Astrocyte (in vitro differentiated cells and primary cell): ENCODE results near the gene IFT43. TPM values are rescaled to one million over a fixed set of nuclear protein-coding genes. Genes with fewer than 3 reads are reported as not detected.
A peak's percentile ranks its signal among the peaks of the same experiment; 100 is the strongest.

Experiments
- DNase-seq: peaks from one replicate; pipeline ENCODE4 v3.0.0-alpha.2; 2010; ENCODE audit warnings: low read depth
- FAIRE-seq: peaks from 2 replicates; lab custom pipeline; 2011; peaks lifted over from hg19 to GRCh38; lab: Jason Lieb, UNC
- H2AFZ ChIP-seq: 2 replicates; pipeline ENCODE4 v1.6.0; 2012; ENCODE audit warnings: low read depth, low read length, inconsistent platforms
- H3K27ac ChIP-seq: 2 replicates; pipeline ENCODE4 v1.5.1; 2011; ENCODE audit warnings: low read depth, low read length, inconsistent platforms
- H3K27me3 ChIP-seq: 2 replicates; pipeline ENCODE4 v1.6.0; 2011; ENCODE audit warnings: low read length, inconsistent platforms; ENCODE audit not compliant: insufficient read depth
- H3K36me3 ChIP-seq: 2 replicates; pipeline ENCODE4 v1.5.1; 2011; ENCODE audit warnings: low read length, inconsistent platforms; ENCODE audit not compliant: insufficient read depth
- H3K4me1 ChIP-seq: 2 replicates; pipeline ENCODE4 v1.5.1; 2011; ENCODE audit warnings: low read length, inconsistent platforms; ENCODE audit not compliant: insufficient read depth
- H3K4me2 ChIP-seq: 2 replicates; pipeline ENCODE4 v1.6.0; 2012; ENCODE audit warnings: low read length, inconsistent platforms
- H3K4me3 ChIP-seq: 2 replicates; pipeline ENCODE4 v1.5.1; 2011; ENCODE audit warnings: low read depth, mild to moderate bottlenecking, low read length, inconsistent platforms; ENCODE audit not compliant: insufficient read depth
- H3K79me2 ChIP-seq: 2 replicates; pipeline ENCODE4 v1.6.0; 2012; ENCODE audit warnings: mild to moderate bottlenecking, low read length, inconsistent platforms; ENCODE audit not compliant: insufficient read depth
- H3K9ac ChIP-seq: 2 replicates; pipeline ENCODE4 v1.6.0; 2012; ENCODE audit warnings: mild to moderate bottlenecking, low read length, inconsistent platforms
- H3K9me3 ChIP-seq: 2 replicates; pipeline ENCODE4 v1.5.1; 2012; ENCODE audit warnings: low read depth, mild to moderate bottlenecking, low read length, inconsistent platforms; ENCODE audit not compliant: insufficient read depth
- H4K20me1 ChIP-seq: 2 replicates; pipeline ENCODE4 v1.6.0; 2012; ENCODE audit warnings: low read length, inconsistent platforms; ENCODE audit not compliant: insufficient read depth
- H3K27ac Mint-ChIP-seq: one replicate; pipeline ENCODE4 v1.8.0; 2021; ENCODE audit warnings: mild to moderate bottlenecking, mixed read lengths; ENCODE audit not compliant: unreplicated experiment
- H3K27me3 Mint-ChIP-seq: one replicate; pipeline ENCODE4 v1.8.0; 2021; ENCODE audit warnings: low read depth, mixed read lengths; ENCODE audit not compliant: unreplicated experiment
- H3K36me3 Mint-ChIP-seq: one replicate; pipeline ENCODE4 v1.8.0; 2021; ENCODE audit warnings: low read depth, mixed read lengths; ENCODE audit not compliant: unreplicated experiment
- H3K4me1 Mint-ChIP-seq: one replicate; pipeline ENCODE4 v1.8.0; 2021; ENCODE audit warnings: low read depth, mixed read lengths; ENCODE audit not compliant: unreplicated experiment
- H3K4me3 Mint-ChIP-seq: one replicate; pipeline ENCODE4 v1.8.0; 2021; ENCODE audit warnings: mild to moderate bottlenecking, moderate library complexity, mixed read lengths; ENCODE audit not compliant: unreplicated experiment
- H3K9me3 Mint-ChIP-seq: one replicate; pipeline ENCODE4 v1.8.0; 2021; ENCODE audit warnings: mild to moderate bottlenecking, mixed read lengths; ENCODE audit not compliant: unreplicated experiment
- EZH2 ChIP-seq: IDR thresholded peaks from 2 replicates; pipeline ENCODE4 v1.6.1; 2012; ENCODE audit warnings: mild to moderate bottlenecking, low read length, inconsistent platforms; ENCODE audit not compliant: insufficient read depth
- total RNA-seq: library from RNA; stranded (reverse); gene quantifications from 2 replicates; pipeline ENCODE4 v1.2.1, GENCODE V29; 2021
- TF ChIP-seq, protein P1 (sequence below): IDR thresholded peaks from 2 replicates; pipeline ENCODE4 v1.5.1; 2011; ENCODE audit warnings: low read depth, mild to moderate bottlenecking, inconsistent platforms, low read length, moderate library complexity; ENCODE audit not compliant: insufficient read depth

The IFT43 gene
- total RNA-seq, 1 donor from 2014 or later, result 29.4 TPM

- no peaks in the 10 kb centered on the region for H4K20me1 ChIP-seq
- H3K27ac Mint-ChIP-seq, result no peak overlapping the region
- H3K4me3 ChIP-seq, result no peak overlapping the region
- no peak overlapping the region for H3K9ac ChIP-seq
- peak overlapping the region; percentile 98 for H3K4me2 ChIP-seq
- H3K4me1 Mint-ChIP-seq, result peaks cover 39% of the 10 kb centered on the region
- H2AFZ ChIP-seq, result no peak overlapping the region
- peaks cover 14% of the 10 kb centered on the region for H3K79me2 ChIP-seq
- peaks cover 23% of the 10 kb centered on the region for H3K4me1 ChIP-seq
- FAIRE-seq (no peak), DNase-seq (no peak)
- peak overlapping the region; percentile 60 for H3K4me3 Mint-ChIP-seq
- no peaks in the 10 kb centered on the region for H3K27me3 ChIP-seq
- H3K27ac ChIP-seq, result no peak overlapping the region
- TF ChIP-seq, protein P1, sequence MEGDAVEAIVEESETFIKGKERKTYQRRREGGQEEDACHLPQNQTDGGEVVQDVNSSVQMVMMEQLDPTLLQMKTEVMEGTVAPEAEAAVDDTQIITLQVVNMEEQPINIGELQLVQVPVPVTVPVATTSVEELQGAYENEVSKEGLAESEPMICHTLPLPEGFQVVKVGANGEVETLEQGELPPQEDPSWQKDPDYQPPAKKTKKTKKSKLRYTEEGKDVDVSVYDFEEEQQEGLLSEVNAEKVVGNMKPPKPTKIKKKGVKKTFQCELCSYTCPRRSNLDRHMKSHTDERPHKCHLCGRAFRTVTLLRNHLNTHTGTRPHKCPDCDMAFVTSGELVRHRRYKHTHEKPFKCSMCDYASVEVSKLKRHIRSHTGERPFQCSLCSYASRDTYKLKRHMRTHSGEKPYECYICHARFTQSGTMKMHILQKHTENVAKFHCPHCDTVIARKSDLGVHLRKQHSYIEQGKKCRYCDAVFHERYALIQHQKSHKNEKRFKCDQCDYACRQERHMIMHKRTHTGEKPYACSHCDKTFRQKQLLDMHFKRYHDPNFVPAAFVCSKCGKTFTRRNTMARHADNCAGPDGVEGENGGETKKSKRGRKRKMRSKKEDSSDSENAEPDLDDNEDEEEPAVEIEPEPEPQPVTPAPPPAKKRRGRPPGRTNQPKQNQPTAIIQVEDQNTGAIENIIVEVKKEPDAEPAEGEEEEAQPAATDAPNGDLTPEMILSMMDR, result no peak
- no peak for TF ChIP-seq EZH2
- H3K9me3 ChIP-seq, result no peaks in the 10 kb centered on the region
- no peaks in the 10 kb centered on the region for H3K36me3 ChIP-seq
- H3K27me3 Mint-ChIP-seq, result no peaks in the 10 kb centered on the region
- H3K9me3 Mint-ChIP-seq, result no peaks in the 10 kb centered on the region
- H3K36me3 Mint-ChIP-seq, result peaks cover 2% of the 10 kb centered on the region
These were observed 7.3 kb upstream of the IFT43 start for GRCh38 chr14:75978249-75978731.

GRCh38 chr14:75979071-75979571 is 6.4 kb upstream of the IFT43 start:
- TF ChIP-seq, protein P1, result peak; percentile 55
- no peak for TF ChIP-seq EZH2
- H3K4me2 ChIP-seq, result peak overlapping the region; percentile 98
- no peak overlapping the region for H3K4me3 ChIP-seq
- H3K36me3 Mint-ChIP-seq, result peaks cover under 1% of the 10 kb centered on the region
- H4K20me1 ChIP-seq, result no peaks in the 10 kb centered on the region
- H3K4me1 Mint-ChIP-seq, result peaks cover 39% of the 10 kb centered on the region
- H3K27me3 Mint-ChIP-seq, result no peaks in the 10 kb centered on the region
- H3K4me1 ChIP-seq, result peaks cover 23% of the 10 kb centered on the region
- H3K27ac Mint-ChIP-seq, result peak overlapping the region; percentile 18
- H3K9me3 ChIP-seq, result no peaks in the 10 kb centered on the region
- FAIRE-seq, result no peak
- peaks cover 14% of the 10 kb centered on the region for H3K79me2 ChIP-seq
- no peak overlapping the region for H3K9ac ChIP-seq
- H3K9me3 Mint-ChIP-seq, result no peaks in the 10 kb centered on the region
- no peaks in the 10 kb centered on the region for H3K36me3 ChIP-seq
- no peak overlapping the region for H2AFZ ChIP-seq
- H3K27me3 ChIP-seq, result no peaks in the 10 kb centered on the region
- DNase-seq, result no peak
- no peak overlapping the region for H3K27ac ChIP-seq
- H3K4me3 Mint-ChIP-seq, result peak overlapping the region; percentile 89
